Activated CD8-positive, alpha-beta T cell treated with anti-CD3 and anti-CD28 coated beads for 36 hours (primary cell): ENCODE results near the gene ANKRD33B. TPM values are rescaled to one million over a fixed set of nuclear protein-coding genes. Genes with fewer than 3 reads are reported as not detected.

Experiments used
- ATAC-seq: fragments of 200-7000 bp; cut with Tn5 transposase; one replicate; pipeline ENCODE4 v1.10.0; 2021; ENCODE audit warnings: mild to moderate bottlenecking, moderate library complexity
- CTCF ChIA-PET: fragments of 350-600 bp; sonication (Branson Sonifier 250); formaldehyde crosslinking; loops from one replicate; lab custom pipeline; 2021; ENCODE audit warnings: antibody characterized with exemption; lab: Charles Lee
- POLR2A ChIA-PET: fragments of 350-600 bp; sonication (Branson Sonifier 250); formaldehyde crosslinking; loops from one replicate; lab custom pipeline; 2021; ENCODE audit warnings: antibody characterized with exemption; lab: Charles Lee
- DNase-seq: peaks from one replicate; pipeline ENCODE4 v3.0.0-alpha.2; 2020
- H3K27ac Mint-ChIP-seq: one replicate; pipeline ENCODE4 v1.8.0; 2021; ENCODE audit warnings: mild to moderate bottlenecking, mixed read lengths
- H3K27me3 Mint-ChIP-seq: one replicate; pipeline ENCODE4 v1.8.0; 2021; ENCODE audit warnings: mixed read lengths
- H3K36me3 Mint-ChIP-seq: one replicate; pipeline ENCODE4 v1.8.0; 2021; ENCODE audit warnings: low read depth, mixed read lengths
- H3K4me1 Mint-ChIP-seq: one replicate; pipeline ENCODE4 v1.8.0; 2021; ENCODE audit warnings: low read depth, mixed read lengths
- H3K4me3 Mint-ChIP-seq: one replicate; pipeline ENCODE4 v1.8.0; 2021; ENCODE audit warnings: mild to moderate bottlenecking, moderate library complexity, mixed read lengths
- H3K9me3 Mint-ChIP-seq: one replicate; pipeline ENCODE4 v1.8.0; 2021; ENCODE audit warnings: mixed read lengths
- CTCF ChIP-seq: fragments of 200-600 bp; IDR thresholded peaks from one replicate; pipeline ENCODE4 v1.8.0; 2022; ENCODE audit warnings: antibody characterized with exemption, mild to moderate bottlenecking
- intact Hi-C: fragments of 100-400 bp; cut with micrococcal nuclease; formaldehyde crosslinking; loops from one replicate; pipeline ENCODE4 v1.10.0; 2022
- total RNA-seq, 2 experiments: library from RNA; stranded (reverse); gene quantifications; one replicate each; pipeline ENCODE4 v1.2.3, GENCODE V29; 2021

ANKRD33B gene
- total RNA-seq, 2 experiments from 2014 or later = 13.6 to 13.8 TPM

GRCh38 chr5:10583663-10584572 is 20.0 kb downstream of the ANKRD33B start:
- H3K36me3 Mint-ChIP-seq = peaks cover 18% of the 10 kb centered on the region
- ChIA-PET CTCF (interaction anchor here (0.9 kb wide), 1 partner anchor 142 kb away, joined by 3 read pairs; no protein-coding TSS in a partner anchor), POLR2A (interaction anchor here (0.7 kb wide), 1 partner anchor 17 kb away, joined by 3 read pairs; no protein-coding TSS in a partner anchor)
- intact Hi-C loops = no loop called here
- DNase-seq = no peak
- no peak overlapping the region for H3K4me3 Mint-ChIP-seq
- H3K27me3 Mint-ChIP-seq = peaks cover 28% of the 10 kb centered on the region
- peaks cover 68% of the 10 kb centered on the region for H3K4me1 Mint-ChIP-seq
- H3K9me3 Mint-ChIP-seq = peaks cover 4% of the 10 kb centered on the region
- ATAC-seq = peak; percentile 46
- no peak for TF ChIP-seq CTCF
- peak overlapping the region; percentile 5 for H3K27ac Mint-ChIP-seq

GRCh38 chr5:10584714-10585517 is 21.0 kb downstream of the ANKRD33B start:
- no peak for TF ChIP-seq CTCF
- ATAC-seq (no peak), DNase-seq (no peak)
- POLR2A ChIA-PET = no interaction called here
- Mint-ChIP-seq H3K36me3 (peaks cover 23% of the 10 kb centered on the region), H3K27ac (no peak overlapping the region), H3K9me3 (peaks cover 12% of the 10 kb centered on the region), H3K4me1 (peaks cover 58% of the 10 kb centered on the region), H3K27me3 (peaks cover 31% of the 10 kb centered on the region), H3K4me3 (no peak overlapping the region)
- intact Hi-C loops = no loop called here
- CTCF ChIA-PET = interaction anchor here (0.9 kb wide), 1 partner anchor 143 kb away, joined by 3 read pairs; no protein-coding TSS in a partner anchor

- Mint-ChIP-seq H3K27me3 (peaks cover 31% of the 10 kb centered on the region), H3K4me3 (no peak overlapping the region), H3K9me3 (peaks cover 14% of the 10 kb centered on the region), H3K36me3 (peaks cover 29% of the 10 kb centered on the region), H3K4me1 (peaks cover 53% of the 10 kb centered on the region), H3K27ac (no peak overlapping the region)
- TF ChIP-seq CTCF = no peak
- ChIA-PET POLR2A (no interaction called here), CTCF (no interaction called here)
- intact Hi-C loops = no loop called here
- DNase-seq (no peak), ATAC-seq (no peak)
Measured at GRCh38 chr5:10585518-10585915, 21.6 kb downstream of the ANKRD33B start.

GRCh38 chr5:10586008-10586407 is 22.1 kb downstream of the ANKRD33B start:
- peaks cover 53% of the 10 kb centered on the region for H3K4me1 Mint-ChIP-seq
- H3K9me3 Mint-ChIP-seq = peaks cover 14% of the 10 kb centered on the region
- DNase-seq = no peak
- H3K27ac Mint-ChIP-seq = no peak overlapping the region
- intact Hi-C loops = no loop called here
- POLR2A ChIA-PET = no interaction called here
- no peak for TF ChIP-seq CTCF
- H3K4me3 Mint-ChIP-seq = no peak overlapping the region
- peaks cover 30% of the 10 kb centered on the region for H3K36me3 Mint-ChIP-seq
- peaks cover 31% of the 10 kb centered on the region for H3K27me3 Mint-ChIP-seq
- CTCF ChIA-PET = no interaction called here
- no peak for ATAC-seq
